Chondrocyte (in vitro differentiated cells): ENCODE data around the gene IRX4. TPM values are rescaled to one million over a fixed set of nuclear protein-coding genes. Genes with fewer than 3 reads are reported as not detected.

Experiments used
- DNase-seq: peaks from one replicate; pipeline ENCODE4 v3.0.0; 2021; ENCODE audit warnings: mixed read lengths, low spot score
- H3K27ac Mint-ChIP-seq: one replicate; pipeline ENCODE4 v1.8.0; 2021; ENCODE audit warnings: mild to moderate bottlenecking, moderate library complexity, mixed read lengths; ENCODE audit not compliant: unreplicated experiment
- H3K27me3 Mint-ChIP-seq: 2 replicates; pipeline ENCODE4 v1.8.0; 2021; ENCODE audit warnings: low read depth, mixed read lengths
- H3K36me3 Mint-ChIP-seq: 2 replicates; pipeline ENCODE4 v1.8.0; 2021; ENCODE audit warnings: low read depth, mixed read lengths
- H3K4me1 Mint-ChIP-seq: 2 replicates; pipeline ENCODE4 v1.8.0; 2021; ENCODE audit warnings: low read depth, mild to moderate bottlenecking, mixed read lengths
- H3K4me3 Mint-ChIP-seq: one replicate; pipeline ENCODE4 v1.8.0; 2021; ENCODE audit warnings: mild to moderate bottlenecking, moderate library complexity, mixed read lengths; ENCODE audit not compliant: unreplicated experiment
- H3K9me3 Mint-ChIP-seq: 2 replicates; pipeline ENCODE4 v1.8.0; 2021; ENCODE audit warnings: low read depth, mixed read lengths
- CTCF ChIP-seq: fragments of 200-600 bp; sonication (generic); IDR thresholded peaks from 2 replicates; pipeline ENCODE4 v1.5.0; 2021; ENCODE audit warnings: antibody characterized with exemption, mild to moderate bottlenecking, moderate library complexity
- total RNA-seq: library from RNA; stranded (reverse); gene quantifications from 3 replicates; pipeline ENCODE4 v1.2.1, GENCODE V29; 2021

Gene IRX4
- total RNA-seq, 1 donor from 2014 or later: not detected

DNA sequence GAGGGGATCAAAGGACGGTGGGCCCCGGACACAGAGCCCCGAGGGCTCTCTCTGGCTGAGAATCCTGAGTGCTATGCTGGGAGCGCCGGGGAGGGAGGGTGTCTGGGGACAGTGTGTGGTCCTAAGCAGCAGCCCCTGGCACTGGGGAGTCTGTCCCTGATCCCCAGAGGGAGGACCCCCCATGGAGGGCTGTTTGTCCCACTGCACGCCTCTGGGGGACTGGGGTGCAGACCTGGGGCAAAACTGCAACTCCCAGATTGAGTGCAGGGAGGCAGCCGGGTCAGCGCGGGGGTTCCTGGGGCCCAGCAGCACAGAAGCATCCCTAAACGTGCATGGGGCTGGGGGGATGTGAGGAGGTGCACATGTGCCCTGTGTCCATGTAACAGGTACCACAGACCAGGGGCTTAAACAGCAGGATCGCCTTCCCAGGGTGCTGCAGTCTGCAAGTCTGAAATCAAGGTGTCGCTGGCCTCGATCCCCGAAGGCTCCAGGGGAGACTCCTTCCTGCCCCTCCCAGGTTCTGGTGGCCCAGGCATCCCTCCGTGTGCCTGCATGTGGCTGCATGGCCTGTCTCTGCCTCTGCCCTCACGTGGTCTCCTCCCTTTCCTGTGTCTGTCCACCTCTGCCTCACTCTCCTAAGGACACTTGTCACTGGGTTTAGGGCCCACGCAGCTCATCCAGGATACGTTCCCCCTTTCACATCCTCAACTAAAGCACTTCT lies 35.9 kb upstream of the IRX4 start:
- Mint-ChIP-seq H3K4me1 (no peaks in the 10 kb centered on the region), H3K36me3 (no peaks in the 10 kb centered on the region), H3K27ac (no peak overlapping the region), H3K4me3 (no peak overlapping the region), H3K9me3 (peaks cover 12% of the 10 kb centered on the region), H3K27me3 (peaks cover 13% of the 10 kb centered on the region)
- no peak for DNase-seq
- TF ChIP-seq CTCF: no peak

DNA sequence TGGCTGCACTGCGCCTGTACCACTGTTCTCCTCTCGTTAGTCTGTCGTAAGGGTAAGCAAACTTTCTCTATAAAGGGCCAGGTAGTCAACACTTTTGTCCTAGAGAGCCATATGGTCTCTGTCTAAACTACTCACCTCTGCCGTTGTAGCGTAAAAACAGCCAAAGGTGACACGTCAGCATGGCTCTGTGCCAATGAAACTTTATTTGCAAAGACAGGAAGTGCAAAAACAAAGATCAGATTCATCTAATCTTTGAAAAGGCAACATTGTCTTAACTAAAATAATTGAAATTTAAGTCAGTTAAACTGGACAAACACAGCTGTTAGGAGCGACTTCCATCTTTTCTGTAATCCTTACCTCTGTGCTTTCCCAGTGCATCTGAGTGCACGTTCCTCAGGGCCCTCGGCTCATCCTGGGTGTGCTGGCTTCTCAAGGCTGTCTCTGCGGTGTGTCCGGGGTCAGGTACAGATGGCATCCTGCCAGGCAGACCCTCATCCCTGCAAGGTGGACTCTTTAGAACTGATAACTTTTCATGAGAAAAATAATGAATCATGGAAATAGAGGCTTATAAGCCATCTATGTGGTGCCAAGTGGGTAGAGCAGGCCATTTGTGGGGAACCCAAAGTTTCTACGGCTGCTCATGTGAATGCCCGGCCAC lies 35.2 kb upstream of the IRX4 start:
- Mint-ChIP-seq H3K4me3 (no peak overlapping the region), H3K36me3 (no peaks in the 10 kb centered on the region), H3K4me1 (no peaks in the 10 kb centered on the region), H3K27ac (no peak overlapping the region), H3K9me3 (peaks cover 12% of the 10 kb centered on the region), H3K27me3 (peaks cover 9% of the 10 kb centered on the region)
- no peak for TF ChIP-seq CTCF
- DNase-seq: no peak

GRCh38 chr5:1916041-1917001 lies 33.6 kb upstream of the IRX4 start:
- H3K36me3 Mint-ChIP-seq: no peaks in the 10 kb centered on the region
- peaks cover 14% of the 10 kb centered on the region for H3K27me3 Mint-ChIP-seq

GRCh38 chr5:1915316-1915715 lies 32.6 kb upstream of the IRX4 start:
- Mint-ChIP-seq H3K4me1 (no peaks in the 10 kb centered on the region), H3K27me3 (peaks cover 14% of the 10 kb centered on the region)

More at GRCh38 chr5:1916041-1917001, 33.6 kb upstream of the IRX4 start:
- Mint-ChIP-seq H3K9me3 (peaks cover 12% of the 10 kb centered on the region), H3K4me1 (no peaks in the 10 kb centered on the region), H3K27ac (no peak overlapping the region), H3K4me3 (no peak overlapping the region)
- TF ChIP-seq CTCF: no peak
- no peak for DNase-seq

More at GRCh38 chr5:1915316-1915715, 32.6 kb upstream of the IRX4 start:
- H3K27ac Mint-ChIP-seq: no peak overlapping the region
- no peak for TF ChIP-seq CTCF
- peaks cover 12% of the 10 kb centered on the region for H3K9me3 Mint-ChIP-seq
- H3K36me3 Mint-ChIP-seq: no peaks in the 10 kb centered on the region
- DNase-seq: no peak
- H3K4me3 Mint-ChIP-seq: no peak overlapping the region
